GM18907 (cell line): Measurements from ENCODE around the gene RDH14.

Source experiments
- ATAC-seq: cut with Tn5 transposase; IDR thresholded peaks from one replicate; pipeline ENCODE4 v1.9.1; 2021; ENCODE audit warnings: mild to moderate bottlenecking, moderate library complexity; ENCODE audit not compliant: unreplicated experiment

RDH14 gene

DNA sequence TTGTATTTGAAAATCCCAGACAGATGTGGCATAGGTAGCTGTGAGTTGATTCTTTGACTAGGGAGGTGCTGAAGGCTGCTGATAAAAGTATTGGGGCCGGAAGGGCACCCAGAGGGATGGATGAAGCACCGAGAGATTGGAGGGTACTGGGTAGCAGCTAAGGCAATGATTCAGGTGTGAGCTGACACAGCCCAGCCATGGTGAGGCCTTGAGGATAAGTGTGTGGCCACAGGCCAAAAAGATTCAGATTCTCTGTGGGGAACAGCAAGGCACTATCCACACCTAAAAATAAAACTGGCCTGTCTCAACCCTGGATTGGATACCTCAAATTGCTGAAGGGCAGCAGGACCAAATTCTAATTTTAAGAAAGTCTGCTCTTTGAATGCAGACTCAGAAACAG, 35.2 kb downstream of the RDH14 start:
- ATAC-seq: no peak

DNA sequence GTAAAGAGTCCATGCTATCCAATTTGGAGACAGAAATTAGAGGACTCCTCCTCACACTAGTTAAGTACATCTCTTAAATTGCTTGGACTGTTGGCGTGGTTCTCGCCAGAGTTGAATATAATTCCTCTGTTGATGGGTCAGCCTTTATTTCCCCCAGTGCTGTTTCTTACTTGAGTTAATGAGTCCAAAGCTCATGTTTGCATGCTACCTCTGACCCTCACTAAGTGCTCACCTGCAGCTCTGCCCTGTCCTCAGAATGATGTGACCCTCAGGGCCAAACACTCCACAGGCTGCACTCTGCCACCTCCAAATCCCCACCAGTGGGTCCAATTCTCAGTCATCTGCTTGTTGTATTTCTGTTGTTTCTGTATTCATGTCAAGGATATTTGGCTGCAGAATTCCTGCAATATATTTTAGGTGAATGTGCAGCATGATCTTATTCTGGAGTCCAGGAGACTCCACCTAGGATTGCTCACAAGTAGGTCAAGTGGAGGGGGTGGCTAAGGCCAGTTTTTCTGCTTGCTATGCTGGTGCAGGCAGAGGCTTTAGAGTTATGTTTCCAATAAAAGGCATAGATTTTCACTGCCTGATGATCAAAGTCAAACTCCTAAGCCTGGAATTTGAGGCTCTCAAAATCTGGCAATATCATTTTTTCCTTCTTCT, 37.8 kb downstream of the RDH14 start:
- ATAC-seq: no peak

DNA sequence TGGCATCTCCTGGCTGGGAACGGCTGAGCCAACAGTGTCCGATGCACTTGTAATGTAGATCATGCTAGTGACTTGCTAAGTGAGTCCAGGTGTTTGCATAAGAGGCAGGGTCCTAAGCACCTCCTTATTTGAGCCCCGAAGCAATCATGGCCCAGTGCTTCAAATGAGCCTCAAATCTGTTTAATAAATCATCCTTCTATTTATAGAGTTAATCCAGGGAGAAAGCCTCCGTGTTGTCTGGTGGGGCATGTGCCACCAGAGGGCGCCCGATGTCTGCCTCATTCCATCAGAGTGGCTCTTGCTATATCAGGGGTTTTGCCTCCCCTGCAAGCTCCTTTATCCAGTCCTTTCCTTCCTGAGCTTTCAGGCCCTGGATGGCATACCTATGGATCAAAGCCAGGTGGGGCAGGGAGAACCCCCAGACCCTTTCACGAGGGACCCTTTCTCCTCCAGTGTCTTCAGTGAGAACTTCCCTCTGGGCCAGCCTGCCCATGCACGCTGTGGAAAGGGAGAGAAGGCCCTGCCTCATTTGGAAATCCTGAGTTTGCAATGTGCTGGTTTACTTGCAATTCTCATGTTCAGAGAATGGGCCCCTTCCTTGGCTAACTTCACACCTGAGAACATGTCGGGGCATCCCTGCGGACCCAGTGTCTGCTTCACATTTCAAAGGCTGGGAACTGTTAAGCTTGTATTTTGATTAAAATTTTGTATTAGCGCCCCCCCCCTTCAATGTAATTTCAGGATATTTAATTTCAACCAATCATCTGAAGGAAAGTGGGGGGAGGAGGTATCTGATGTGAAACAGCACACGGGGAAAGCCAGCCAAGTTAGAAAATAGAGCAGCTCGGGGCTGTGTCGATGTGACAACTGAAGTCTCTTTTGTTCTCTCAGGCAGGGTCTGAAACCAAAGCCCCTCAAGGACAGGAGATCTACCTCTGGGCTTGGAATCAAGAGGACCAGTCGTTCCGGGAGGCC, 39.7 kb downstream of the RDH14 start:
- peak; percentile 81 for ATAC-seq

DNA sequence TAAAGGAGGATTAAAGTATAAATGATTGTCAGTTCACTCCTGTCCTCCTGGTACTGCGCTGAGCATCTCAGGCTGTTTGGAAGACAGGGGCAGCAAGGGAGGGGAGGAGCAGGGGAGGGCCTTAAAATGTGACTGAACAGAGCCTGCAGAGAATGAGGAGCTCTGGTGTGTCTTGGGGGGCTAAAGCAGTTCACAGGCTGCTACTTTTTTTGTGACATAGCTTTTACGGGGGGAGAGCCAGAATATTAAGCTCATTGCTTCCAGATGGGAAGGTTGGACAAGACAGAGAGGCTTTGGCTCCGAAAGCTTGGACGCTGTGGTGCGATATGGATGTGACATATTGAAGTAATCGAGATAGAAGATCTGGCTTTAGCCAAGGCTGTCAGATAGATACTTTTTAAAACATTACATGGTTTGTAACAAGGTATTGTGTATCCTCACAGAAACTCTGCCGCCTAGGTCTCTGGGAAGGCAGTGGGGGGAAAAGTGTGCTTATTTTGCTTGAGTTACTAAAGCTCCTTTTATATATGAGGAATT, 40.5 kb downstream of the RDH14 start:
- ATAC-seq: no peak

DNA sequence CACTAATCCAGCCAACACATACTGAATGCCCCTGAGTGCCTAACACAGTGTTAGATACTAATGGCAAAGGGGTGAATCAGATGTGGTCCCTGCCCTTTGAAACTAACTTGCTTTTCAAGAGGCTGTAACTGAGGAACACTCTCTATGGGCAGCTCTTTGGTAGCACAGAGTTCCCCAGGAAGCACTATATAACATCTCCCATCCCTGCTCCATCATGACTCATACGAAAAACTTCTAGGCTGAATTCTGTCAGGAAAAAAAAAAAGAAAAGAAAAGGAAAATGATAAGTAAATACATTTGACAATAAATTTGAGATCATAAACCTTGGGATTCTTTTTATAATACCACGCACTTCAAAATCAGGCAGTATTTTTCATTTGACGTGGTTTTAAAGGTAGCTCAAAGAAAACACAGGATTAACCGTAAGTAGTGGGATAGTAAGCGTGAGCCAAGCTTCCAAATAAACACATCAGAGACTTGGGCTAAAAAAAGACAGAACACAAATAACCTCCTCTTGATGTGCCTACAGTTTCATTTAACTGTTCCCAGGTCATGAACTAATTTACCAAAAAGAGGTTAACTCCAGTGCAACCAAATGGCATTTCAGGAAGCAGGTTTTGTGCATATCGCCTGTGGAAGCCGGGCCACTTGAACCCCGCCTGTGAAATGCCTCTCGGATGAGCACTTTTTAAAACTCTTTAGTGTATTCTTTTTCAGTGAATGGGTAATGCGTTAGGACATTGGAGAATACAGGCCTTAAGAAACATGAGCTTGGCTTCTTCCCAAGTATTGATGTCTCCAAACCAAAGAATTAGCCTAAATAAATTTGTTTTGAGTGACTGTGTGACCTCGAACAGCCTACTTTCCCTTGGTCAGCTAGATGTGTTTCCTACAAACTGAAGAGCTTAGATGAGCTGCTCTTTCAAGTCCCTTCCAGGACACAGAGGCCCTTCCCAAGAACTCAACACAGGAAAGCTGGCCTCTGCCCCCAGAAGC, 42.0 kb downstream of the RDH14 start:
- no peak for ATAC-seq

DNA sequence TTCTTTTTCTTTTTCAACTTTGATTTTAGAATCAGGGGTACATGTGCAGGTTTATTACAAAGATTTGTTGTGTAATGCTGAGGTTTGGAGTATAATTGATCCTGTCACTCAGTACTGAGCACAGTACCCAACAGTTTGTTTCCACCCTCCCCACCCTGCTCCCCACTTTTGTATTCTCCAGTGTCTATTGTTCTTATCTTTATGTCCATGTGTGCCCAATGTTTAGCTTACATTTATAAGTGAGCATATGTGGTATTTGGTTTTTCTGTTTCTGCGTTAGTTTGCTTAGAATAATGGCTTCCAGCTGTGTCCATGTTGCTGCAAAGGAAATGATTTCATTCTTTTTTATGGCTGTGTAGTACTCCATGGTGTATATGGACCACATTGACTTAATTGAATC, 43.1 kb downstream of the RDH14 start:
- ATAC-seq: no peak

DNA sequence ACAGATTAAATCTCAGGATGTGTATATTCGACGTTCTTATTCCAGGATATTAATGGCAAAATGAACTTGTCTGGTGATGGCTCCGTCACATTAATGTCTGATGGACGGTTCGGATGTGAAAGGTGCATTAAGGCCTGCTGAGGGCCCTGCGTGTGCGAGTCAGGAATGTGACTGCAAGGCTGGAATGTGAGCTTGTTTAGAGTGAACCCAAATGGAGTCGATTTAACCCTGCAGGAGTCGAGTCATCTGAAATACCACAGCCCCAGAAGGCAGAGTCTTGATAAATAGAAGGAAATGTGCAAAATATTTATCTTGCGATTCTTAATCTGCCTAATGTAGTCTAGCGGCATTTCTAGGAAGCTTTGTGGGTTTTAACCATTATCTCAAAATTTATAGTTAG, 44.3 kb downstream of the RDH14 start:
- no peak for ATAC-seq

DNA sequence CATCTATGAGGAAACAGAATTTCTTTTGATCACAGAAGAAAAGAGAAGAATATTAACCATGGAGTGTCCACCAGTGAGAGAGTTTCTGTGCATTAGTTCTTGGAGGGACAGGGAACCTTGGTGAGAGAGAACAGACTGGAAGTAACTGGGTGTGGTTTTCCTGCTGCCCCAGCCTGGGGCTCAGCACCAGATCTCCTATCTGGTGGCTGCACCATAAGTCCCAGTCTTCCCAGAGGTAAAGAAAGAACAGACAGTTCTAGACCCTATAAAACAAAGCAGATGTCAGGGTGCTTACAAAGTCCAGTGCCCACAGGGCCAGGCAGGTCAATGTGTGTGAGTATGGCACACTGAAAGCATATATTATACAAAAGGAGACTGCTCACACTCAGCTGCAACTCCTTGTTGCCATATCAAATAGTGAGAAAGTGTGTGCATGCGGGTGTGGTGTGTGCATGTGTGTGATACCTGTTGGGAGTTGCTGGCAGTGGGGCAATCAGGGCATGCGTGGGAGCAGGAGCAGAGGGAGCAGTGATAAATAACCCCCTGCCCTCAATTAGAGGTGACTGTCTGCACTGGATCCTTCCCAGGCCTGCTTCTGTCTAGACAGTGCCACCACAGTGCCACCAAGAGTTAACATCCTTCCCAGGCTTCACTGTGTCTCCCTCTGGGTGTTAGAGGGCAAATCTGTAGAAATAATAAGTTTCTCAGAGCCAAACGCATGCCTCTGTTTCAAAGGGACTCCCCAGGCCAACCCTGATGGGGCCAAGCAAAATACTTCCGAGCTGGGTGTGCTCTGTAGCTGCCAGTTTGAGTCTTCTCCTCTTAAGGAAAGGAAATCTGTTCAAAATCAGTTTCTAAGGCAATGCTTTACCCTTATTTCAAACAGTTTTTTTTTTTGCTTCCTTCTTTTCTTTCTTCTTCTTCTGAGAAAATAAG, 45.7 kb downstream of the RDH14 start:
- ATAC-seq: no peak

DNA sequence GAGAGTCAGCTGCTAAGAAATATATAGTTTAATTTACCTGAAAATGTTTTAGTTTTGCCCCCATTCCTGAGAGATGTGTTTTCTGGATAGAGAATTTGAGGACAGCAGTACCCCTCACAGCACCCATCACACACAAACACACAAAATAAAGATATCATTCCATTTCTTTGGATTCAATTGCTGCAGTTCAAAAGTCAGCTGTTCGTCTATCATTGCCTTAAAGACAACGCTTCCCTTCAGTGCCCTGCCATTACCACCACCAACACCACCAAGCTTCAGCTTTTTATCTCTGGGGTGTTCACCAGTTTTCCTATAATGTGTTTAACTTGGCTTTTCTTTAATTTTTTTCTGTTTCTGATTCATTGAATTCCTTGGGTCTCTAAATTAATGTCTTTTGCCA, 49.7 kb downstream of the RDH14 start:
- ATAC-seq: no peak

DNA sequence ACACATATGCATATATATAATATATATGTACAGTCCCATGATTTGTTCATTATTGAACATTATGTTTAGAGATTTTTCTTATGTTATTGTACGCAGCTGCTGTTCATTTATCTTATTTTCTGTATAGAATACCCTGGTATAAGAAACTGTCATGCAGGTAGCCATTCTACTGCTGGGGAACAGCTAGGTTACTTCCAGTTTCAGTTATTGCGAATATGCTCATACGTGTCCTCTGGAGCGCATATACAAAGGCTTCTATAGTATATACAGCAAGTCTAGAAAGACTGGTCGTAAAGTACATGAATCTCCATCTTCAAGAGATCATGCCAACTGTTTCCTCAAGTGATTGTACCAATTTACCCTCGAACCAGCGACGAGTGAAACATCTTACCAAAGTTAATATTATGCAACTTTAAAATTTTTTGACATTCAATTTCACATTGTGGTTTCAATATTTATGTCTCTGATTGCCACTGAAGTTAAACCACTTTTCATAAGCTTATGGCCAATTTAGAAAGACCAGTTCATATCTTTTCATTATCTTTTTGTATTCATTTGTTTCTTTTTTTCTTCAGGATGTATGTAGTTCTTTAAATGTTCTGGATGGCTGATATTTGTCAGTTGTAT, 53.5 kb downstream of the RDH14 start:
- ATAC-seq: no peak

DNA sequence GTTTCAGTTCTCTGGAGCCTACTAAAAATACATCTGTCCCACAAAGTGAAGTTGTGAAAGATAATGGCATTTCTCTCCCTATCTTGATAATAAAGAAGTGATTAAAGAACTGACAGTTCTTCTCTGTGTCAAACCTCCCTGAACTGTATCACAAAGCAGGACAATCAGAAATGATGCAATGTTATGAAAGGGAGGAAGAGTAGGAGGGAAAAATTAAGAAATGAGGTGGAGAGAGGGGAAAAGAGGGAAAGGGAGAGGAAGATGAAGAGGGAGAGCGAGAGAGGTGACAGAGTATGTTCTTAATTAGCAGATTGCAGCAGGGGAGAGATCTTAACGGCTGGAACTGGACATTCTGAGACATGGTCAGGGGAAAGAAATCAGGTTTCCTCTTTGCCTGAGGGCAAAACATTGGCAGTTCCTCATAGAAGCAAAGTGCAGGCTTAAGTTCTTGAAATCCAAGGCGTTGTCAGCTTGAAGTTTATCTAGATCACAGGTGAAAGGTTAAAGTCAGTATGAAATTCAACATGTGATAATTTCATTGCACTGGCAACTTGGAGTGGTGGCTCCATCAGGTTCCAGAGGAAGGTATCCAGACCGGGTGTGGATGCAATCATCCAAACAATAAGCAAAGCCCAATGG, 54.6 kb downstream of the RDH14 start:
- no peak for ATAC-seq
